Hematopoietic multipotent progenitor cell treated with erythropoietin and hydrocortisone succinate and interleukin-3 and kit ligand, for 4 days (in vitro differentiated cells): ENCODE results near the gene NFIB.

ENCODE experiments used
- DNase-seq: peaks from one replicate; pipeline ENCODE4 v3.0.0-alpha.2; 2015

Gene NFIB

DNA sequence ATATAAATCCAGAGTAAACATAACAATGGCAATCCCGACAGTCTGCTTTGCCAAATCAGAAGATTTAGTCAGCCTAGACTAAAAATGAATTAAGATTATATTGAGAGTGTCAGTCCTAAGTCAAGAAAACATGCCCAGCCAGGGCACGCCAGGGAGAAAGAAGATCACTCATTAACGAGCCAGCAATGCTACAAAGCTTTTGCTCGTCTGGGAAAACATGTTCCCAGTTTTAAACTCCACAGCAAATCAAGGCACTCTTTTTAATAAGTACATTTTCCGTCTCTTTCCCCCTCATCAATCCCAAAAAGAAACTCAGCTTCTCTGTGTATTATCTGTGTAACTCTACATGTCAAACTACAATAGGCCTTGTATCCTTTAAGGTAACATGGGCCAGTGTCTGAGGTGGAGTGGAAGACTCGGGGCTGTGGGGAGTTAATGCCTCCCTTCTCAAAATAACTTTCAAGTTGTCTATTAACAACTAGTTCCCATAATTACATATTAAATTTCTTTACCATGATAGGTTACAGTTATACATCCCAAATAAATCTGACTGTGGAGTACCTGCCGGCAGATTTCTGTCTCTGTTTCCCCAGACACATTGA lies 40.9 kb downstream of the NFIB start:
- no peak for DNase-seq

DNA sequence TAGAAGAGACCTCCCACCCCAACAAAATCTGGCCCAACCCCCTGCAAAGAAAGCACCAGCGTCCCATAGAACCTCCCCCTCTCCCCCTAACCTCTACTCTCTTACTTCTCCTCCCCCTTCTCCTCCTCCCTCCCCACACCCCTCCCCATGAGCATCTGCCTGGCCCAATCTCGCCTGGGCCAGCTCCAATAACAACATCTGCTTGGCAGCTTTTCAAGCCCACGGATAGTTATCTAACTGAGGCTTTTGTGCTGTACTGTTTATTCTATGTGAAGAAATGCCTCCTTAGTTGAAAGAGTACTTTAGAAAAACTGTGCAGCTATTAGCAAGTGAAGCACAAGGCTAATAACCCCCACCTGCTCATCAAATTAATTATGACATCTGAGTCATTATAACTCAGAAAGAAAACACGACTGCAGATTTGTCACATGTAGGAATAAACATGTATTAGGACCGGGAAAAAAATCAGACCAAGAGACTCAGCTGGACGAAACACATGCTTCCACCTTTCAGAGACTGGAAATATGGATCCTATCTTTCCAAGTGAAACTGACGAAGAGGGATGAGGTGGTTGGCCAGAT lies 42.8 kb downstream of the NFIB start:
- peak; percentile 53 for DNase-seq

DNA sequence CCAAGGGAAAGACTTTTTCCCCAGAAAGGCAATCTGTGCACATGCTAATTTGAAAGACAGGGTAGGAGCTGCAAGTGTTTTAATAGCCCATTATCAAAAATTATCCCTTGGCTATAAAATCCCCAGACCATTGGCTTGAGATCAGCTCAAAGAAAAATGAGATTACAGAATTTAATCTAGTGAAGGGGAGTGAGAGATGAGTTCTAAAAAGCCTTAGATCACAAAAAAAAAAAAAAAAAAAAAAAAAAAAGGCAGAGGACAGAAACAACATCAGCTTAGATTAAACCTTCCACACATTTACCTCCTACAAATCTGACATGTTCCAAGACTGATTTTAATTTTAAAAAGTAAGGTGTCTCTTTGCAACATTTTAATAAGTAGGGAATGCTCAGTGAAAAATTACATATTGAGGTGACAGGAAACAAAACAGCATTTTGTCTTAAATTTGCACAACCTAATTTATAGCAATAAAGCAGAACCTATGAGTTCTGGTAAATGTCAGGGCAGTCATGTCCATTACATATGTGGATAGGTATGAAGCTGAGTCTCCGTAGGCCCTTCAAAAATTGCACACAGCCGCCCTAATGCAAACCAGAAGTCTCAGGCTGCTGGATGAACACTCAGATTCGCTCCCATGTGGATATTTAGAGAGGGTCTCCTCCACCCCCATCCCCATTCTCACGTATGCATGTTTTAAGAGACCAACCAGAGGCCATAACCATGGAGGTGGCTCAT lies 43.4 kb downstream of the NFIB start:
- no peak for DNase-seq

- DNase-seq, result no peak
Measured at GRCh38 chr9:14269916-14270315, 44.0 kb downstream of the NFIB start.

DNA sequence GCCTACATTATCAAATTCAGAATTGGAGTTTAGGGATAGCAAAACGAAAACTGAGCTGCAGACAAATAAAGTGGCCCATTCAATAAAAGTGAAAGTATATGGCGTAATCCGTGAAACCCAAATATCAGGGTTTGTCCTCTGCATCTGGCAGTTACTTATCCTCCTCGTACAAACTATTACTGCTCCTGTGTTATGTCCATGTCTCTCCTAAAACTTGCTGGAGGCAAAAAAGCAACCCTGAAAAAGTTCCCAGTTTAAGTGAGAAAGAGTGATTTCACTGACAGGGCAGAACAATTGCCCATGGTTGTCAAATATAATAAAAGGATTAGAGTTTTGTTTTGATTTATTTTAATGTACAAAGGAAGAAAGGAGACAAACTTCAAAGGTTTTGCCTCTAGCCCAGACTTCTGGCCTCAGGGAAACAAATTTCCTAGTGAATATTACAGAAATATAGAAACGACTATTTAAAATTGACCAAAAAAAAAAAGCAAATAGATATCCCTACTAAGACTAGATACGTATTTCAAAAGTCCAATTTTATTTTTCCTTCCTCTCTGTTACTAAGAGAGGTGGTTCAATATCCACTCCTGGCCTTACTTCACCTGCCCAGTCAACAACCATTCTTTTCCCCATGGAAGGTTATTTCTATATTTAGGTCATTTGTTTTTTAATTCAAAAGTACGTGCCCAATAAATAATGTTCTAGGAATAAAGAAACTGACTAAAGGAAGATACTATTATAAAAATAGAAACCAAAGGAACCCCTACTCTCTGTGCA lies 50.0 kb downstream of the NFIB start:
- no peak for DNase-seq

DNA sequence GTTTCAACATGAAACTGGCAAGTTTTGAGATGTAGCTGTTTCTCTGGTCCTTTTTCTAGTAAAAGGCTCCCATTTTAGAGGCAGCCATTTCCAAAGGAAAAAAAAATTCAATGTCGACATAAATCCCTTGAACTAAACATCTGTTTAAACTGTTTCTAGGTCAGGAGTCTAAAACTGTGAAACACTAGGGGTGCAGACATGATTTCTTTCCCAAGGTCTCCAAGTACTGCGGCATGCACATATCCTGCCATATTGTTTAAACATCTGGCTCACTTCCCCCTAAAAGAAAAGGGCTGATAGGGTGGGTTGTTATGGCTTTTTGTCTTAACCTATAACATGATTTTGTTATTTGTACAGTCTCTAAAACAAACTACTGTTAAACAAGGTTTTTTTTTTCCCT lies 51.1 kb downstream of the NFIB start:
- no peak for DNase-seq

GRCh38 chr9:14261616-14262015 lies 52.3 kb downstream of the NFIB start:
- DNase-seq, result no peak

- no peak for DNase-seq
Measured at GRCh38 chr9:14260101-14260500, 53.8 kb downstream of the NFIB start.

GRCh38 chr9:14258660-14259239 lies 55.2 kb downstream of the NFIB start:
- DNase-seq, result no peak

DNA sequence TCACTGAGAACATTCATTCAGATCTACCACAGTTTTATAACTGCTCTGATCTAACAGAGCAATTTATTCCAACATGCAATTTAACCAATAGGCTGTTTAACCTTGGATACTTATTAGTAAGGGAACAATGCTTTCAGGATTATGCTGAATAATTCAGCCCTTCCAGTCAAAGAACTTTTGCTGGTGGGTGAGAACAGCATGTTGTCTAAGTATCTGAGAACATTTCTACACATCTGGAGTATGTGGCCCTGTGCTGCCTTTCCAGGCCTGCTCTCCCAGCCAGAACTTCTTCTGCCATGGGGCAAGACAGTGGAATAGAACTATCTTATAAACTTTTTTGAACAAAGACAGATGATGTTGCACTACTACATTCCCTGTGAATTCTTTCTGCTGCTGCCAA lies 55.8 kb downstream of the NFIB start:
- no peak for DNase-seq

- no peak for DNase-seq
Measured at GRCh38 chr9:14256588-14256987, 57.4 kb downstream of the NFIB start.

GRCh38 chr9:14251154-14252071 lies 62.5 kb downstream of the NFIB start:
- no peak for DNase-seq

DNA sequence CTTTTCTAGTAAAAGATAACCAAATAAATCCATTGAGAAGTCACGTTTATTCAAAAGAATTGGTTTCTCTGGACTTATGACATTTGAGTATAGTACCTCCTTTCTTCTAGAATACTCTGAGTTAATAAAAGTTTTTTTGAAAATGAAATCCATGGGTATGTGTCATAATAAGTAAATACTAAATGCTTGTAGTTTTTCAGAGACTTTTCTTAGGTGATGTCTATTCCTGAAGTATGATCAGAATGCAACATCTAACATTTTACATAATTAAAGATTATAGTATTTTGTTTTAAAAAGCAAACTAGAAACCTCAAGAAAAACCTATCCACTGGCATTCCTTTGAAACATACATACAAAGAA lies 63.2 kb downstream of the NFIB start:
- DNase-seq, result no peak

- no peak for DNase-seq
Measured at GRCh38 chr9:14249527-14249926, 64.4 kb downstream of the NFIB start.

DNA sequence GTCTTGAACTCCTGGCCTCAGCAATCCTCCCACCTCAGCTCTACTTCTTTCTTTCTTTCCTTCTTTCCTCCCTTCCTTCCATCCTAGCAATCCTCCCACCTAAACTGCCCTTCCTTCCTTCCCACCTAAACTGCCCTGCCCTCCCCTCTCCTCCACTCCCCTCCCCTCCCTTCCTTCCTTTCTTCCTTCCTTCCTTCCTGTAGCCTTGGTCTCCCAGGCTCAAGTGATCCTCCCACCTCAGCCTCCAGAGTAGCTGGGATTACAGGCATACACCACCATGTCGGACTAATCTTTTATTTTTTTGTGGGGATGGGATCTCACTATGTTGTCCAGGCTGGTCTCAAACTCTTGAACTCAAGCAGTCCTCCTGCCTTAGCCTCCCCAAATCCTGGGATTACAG lies 65.8 kb downstream of the NFIB start:
- DNase-seq, result no peak

DNA sequence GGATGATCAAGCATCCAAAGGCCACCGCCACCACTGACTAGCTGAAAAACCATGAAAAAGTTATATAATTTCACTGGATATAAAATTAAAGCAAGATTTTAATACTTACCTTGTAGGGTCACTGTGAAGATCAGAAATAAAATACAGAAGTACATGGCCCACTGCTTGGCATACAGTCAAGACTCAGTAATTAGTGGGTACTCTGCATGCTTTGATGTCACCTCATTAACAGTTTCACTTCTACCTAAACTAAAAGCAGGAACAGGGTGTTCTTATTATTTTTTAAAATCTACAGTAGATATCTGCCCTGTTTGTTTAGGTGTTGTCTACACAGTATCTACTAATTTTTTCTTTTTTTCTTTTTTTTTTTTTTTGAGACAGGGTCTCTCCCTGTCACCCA lies 66.4 kb downstream of the NFIB start:
- DNase-seq, result no peak

DNA sequence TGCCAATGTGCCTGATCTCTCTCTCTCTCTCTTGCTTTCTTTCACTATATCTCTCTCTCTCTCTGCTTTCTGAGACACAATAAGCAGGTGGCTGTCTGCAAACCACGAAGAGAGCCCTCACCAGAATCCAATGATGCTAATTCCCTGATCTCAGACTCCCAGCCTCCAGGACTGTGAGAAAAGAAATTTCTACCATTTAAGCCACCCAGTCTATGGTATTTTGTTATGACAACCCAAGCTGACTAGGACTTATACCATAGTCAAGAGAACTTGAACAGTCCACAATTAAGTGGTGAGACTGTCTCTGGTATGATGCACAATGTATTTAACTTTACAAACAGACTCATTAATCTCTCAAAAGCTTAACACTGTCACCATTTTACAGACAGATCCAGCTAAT lies 67.0 kb downstream of the NFIB start:
- DNase-seq, result no peak

DNA sequence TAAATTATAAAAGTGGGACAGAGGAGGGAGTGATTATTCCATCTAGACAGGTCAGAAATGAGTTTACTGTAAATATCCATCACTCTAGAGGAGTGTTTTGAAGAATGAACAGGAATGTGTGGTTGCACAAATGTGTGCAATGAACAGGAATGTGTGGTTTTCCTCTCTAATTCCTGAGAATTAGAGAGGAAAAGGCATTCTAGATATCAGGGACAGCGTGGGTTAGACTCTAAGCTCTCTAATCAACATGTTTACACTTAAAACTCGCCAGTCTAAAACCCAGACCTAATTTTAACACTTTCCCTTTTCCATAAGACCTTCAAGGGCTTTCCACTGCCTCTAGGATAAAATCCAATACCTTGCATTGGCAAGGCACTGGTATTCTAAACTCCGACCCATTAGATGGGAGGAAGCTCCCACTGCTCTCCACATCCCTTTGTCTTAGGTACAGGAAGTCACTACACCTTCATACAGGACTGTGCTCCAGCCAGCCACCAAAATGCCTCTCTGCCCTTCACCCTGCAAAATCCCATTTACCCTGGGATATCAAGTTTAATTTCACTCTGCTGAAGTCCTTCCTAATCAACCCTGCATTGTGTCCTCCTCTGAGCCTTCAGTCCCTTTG lies 67.9 kb downstream of the NFIB start:
- no peak for DNase-seq

DNA sequence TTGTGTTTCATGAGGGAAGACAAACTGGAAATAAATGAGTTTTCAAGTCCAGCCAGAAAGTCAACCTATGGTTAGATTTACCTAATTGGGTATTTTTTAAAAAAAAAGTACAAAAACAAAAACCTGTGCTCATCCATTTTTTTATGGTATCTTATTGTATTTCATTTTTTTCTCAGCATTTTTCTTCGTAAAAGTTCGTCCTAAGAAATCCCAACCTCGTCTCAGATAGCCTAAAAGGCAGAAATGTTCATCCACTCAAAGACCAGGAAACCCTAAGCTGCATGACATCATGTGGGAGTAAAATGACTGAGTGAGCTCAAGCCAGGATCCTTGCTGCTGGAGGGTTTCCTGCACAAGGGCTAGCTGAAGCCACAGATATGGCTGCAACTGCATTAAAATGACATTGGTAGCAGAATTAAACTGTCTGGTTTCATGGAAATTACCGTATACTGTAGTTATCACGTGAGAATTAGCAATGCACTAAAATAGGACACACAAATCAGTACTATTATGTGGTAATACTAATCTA lies 70.4 kb downstream of the NFIB start:
- no peak for DNase-seq

DNA sequence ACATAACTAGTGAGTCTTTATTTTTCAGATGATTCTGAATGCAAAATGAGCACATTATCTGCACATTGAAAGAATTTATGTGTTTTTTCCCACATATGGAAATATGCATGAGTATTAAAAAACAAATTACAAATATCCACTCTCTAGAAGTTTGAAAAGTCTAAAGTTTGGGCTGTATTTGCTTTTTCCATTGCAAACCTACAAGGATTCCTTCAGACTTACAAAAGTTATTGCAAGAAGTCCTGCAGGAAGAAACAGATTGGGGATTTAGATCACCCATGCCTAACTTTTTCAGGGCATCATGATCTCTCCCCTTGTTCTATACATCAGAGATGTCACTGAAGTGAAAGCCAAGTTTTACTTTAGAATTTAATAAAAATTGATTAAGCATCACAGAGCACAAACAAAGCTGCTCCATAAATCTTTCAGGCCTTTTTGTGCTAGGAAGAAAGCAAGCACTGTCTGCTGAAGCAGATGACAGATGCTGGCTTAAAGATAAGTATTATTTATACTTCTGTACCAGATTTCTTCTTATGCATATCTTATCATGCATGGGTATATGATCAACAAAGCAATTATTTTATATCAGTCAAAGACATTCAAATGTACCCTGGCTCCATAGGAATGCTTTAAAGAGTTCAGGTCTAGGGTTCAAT lies 71.7 kb downstream of the NFIB start:
- DNase-seq, result no peak

- no peak for DNase-seq
Measured at GRCh38 chr9:14240537-14240936, 73.4 kb downstream of the NFIB start.
